SK-N-MC (cell line): Measurements from ENCODE around the gene KIAA1755.

Experiments used
- EZH2 ChIP-seq: fragments of 200-600 bp; sonication (generic); IDR thresholded peaks from one replicate; pipeline ENCODE4 v1.6.1; 2017; ENCODE audit warnings: antibody characterized with exemption
- FOXP2 ChIP-seq: optimal IDR thresholded peaks from 2 replicates; pipeline ENCODE3; 2011; ENCODE audit warnings: mild to moderate bottlenecking, moderate library complexity; ENCODE audit not compliant: insufficient read depth; ENCODE audit errors: extremely low read length, control extremely low read depth
- POLR2AphosphoS5 ChIP-seq: IDR thresholded peaks from 2 replicates; pipeline ENCODE4 v1.6.1; 2012; ENCODE audit warnings: mild to moderate bottlenecking, low read depth, low read length, borderline replicate concordance

DNA sequence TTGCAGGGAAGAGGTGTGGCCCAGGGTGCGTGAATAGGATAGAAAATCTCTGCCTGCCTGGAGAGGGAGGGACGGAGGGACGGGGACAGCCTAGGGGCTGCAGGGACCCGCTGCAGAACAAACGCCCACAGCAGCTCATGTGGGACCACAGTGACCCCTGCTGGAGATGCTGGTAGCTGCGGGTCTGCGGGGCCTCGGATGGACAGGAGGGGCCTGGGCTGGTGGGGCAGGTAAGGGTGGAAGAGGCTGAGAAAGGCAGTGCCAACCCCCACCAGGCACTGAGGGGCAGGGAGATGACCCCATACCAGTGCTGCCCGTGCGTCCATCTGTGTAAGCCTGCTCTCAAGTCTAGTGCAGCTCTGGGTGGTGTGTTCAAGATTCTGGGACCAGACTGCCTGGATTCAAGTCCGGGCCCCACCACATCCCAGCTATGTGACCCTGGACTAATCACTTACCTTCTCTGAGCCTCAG, 39.4 kb downstream of the KIAA1755 start:
- TF ChIP-seq POLR2AphosphoS5 (no peak), EZH2 (no peak), FOXP2 (no peak)
